HFF-Myc (cell line): ENCODE results near the gene CADM4.
A peak's percentile ranks its signal among the peaks of the same experiment; 100 is the strongest.

Experiments used
- DNase-seq: peaks from one replicate; pipeline ENCODE4 v3.0.0-alpha.2; 2011; ENCODE audit warnings: low read depth; ENCODE audit errors: extremely low read depth
- H3K4me3 ChIP-seq: replicated peaks from 2 replicates; pipeline ENCODE4 v1.5.1; 2011; ENCODE audit warnings: low read depth, mild to moderate bottlenecking, control low read depth, low read length
- TF ChIP-seq, protein P1 (sequence below): IDR thresholded peaks from 2 replicates; pipeline ENCODE4 v1.5.1; 2012; ENCODE audit warnings: mild to moderate bottlenecking, low read depth, low read length, control low read depth; ENCODE audit errors: missing control alignments

CADM4 gene

GRCh38 chr19:43618921-43619261 lies 20.8 kb downstream of the CADM4 start:
- DNase-seq = no peak
- peak overlapping the region; percentile 68 for H3K4me3 ChIP-seq
- TF ChIP-seq, protein P1, sequence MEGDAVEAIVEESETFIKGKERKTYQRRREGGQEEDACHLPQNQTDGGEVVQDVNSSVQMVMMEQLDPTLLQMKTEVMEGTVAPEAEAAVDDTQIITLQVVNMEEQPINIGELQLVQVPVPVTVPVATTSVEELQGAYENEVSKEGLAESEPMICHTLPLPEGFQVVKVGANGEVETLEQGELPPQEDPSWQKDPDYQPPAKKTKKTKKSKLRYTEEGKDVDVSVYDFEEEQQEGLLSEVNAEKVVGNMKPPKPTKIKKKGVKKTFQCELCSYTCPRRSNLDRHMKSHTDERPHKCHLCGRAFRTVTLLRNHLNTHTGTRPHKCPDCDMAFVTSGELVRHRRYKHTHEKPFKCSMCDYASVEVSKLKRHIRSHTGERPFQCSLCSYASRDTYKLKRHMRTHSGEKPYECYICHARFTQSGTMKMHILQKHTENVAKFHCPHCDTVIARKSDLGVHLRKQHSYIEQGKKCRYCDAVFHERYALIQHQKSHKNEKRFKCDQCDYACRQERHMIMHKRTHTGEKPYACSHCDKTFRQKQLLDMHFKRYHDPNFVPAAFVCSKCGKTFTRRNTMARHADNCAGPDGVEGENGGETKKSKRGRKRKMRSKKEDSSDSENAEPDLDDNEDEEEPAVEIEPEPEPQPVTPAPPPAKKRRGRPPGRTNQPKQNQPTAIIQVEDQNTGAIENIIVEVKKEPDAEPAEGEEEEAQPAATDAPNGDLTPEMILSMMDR = no peak

- no peak for DNase-seq
- TF ChIP-seq, protein P1 = no peak
- no peak overlapping the region for H3K4me3 ChIP-seq
Measured at GRCh38 chr19:43616954-43617353, 22.7 kb downstream of the CADM4 start.

DNA sequence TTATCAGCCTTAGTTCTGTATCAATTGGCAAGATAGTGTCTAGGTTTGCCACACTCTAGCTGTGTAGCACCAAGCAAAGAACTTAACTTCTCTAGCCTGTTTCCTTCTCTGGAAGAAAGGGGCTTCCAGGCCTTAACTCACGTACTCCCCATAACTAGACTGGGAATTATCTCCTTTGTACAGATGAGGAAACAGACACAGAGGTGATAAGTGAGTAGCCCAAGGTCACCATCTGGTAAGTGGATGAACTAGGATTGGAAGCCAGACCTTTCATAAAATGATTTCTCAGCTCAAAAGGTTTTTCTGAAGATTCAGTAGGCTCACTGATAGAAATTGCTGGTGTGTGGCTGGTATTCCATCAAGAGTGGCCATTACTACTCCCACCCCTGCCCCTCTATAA lies 23.3 kb downstream of the CADM4 start:
- DNase-seq = no peak
- TF ChIP-seq, protein P1 = no peak
- H3K4me3 ChIP-seq = no peak overlapping the region

DNA sequence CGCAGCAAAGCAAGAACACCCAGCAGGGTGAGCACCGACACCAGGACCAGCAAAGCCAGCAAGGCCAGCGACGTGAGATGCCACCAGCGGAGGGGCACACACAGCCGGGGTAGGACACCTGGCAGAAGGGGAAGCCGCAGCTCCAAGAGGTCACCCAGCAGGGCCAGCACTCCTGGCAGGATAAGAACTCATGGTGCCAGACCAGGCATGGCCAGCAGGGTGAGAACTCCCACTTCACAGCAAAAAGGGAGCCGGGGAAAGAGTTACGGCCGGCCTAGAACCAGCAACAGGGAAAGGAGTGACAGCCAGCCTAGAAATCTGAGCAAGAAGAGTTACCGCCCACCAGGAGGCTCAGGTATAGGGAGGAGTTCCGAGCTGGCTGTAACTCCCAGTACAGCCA lies 27.3 kb downstream of the CADM4 start:
- TF ChIP-seq, protein P1 = no peak
- H3K4me3 ChIP-seq = no peak overlapping the region
- no peak for DNase-seq

DNA sequence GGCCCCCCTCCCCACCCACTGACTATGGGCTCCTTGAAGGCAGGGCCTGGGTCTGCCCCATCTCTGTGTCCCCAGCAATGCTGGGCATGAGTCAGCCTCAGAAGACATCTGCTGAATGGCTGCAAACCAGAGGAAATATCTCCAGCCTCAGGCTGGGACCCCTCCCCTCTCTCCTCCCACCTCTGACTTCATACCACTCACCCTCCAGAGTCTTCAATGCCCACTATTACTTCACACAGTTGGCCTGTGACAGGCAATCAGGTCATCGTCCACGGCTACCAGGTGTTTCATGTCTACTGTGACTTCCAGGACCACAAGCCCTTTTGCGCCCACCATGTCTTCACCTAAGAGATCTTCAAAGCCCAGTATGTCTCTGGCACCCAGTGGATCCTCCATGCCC lies 27.9 kb downstream of the CADM4 start, which contains the start of gene SRRM5:
Gene SRRM5 (plus strand): TSS at position 301 of the 400 bp plus-strand sequence. CDS start 34 bp downstream, at position 335.
- no peak within 1 kb of the TSS for H3K4me3 ChIP-seq
- no peak for DNase-seq
- TF ChIP-seq, protein P1 = no peak

DNA sequence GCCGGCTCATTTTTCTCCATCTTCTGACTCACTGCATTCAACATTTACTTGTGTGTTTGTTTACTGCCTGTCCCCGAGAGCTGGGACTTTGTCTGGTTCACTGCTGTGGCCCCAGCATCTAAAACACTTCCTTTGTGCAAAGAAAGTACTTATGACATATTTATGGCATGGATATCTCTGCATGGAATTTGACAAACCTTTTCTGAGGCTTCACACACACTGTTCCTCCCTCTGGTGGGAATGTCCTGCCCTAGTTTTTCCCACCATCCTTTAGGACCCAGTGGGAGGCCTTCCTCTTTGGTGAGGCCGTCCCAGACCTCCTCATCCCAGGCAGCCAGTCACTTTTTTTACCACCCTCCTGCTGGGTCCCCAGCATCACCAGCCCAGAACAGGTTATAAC lies 29.2 kb downstream of the CADM4 start:
- no peak for DNase-seq
- TF ChIP-seq, protein P1 = no peak

DNA sequence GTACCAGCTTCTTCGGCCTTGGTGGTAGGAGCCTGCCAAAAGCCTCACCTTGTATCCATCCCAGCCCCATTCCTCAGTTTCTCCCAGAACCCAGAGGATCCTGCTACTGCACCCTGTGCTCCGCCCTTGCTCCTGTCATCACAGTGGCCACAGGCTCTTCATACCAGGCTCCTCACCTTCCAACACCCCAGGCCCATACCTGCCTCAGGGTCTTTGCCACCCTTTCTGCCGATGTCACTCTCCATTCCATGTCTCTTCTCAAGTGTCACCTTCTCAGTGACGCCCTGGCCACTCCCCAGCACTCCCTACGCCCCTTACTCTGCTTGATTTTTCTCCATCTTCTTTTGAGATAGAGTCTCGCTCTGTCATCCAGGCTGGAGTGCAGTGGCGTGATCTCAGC lies 29.8 kb downstream of the CADM4 start:
- TF ChIP-seq, protein P1 = no peak

More for the DNA sequence above, 29.2 kb downstream of the CADM4 start:
- no peak overlapping the region for H3K4me3 ChIP-seq

More for the DNA sequence above, 29.8 kb downstream of the CADM4 start:
- H3K4me3 ChIP-seq = no peak overlapping the region
- DNase-seq = no peak
